Measurements from ENCODE around the gene MARK1.
A peak's percentile ranks its signal among the peaks of the same experiment; 100 is the strongest.

Gene MARK1

GRCh38 chr1:220690140-220691052, 162.5 kb downstream of the MARK1 start, which contains the start of gene C1orf115:
Gene C1orf115 (plus strand): TSS chr1:220690363. CDS start chr1:220690403, 40 bp downstream.
- DNase-seq, result peak in 32 of 56 donors; percentile 10 to 66 (median 28)

- no peak for DNase-seq
These were observed 163.2 kb downstream of the MARK1 start for GRCh38 chr1:220691053-220691684.

- no peak for DNase-seq
These were observed 164.7 kb downstream of the MARK1 start for GRCh38 chr1:220692436-220693228.

GRCh38 chr1:220694866-220695382, 167.0 kb downstream of the MARK1 start:
- no peak for DNase-seq

GRCh38 chr1:220695426-220695825, 167.5 kb downstream of the MARK1 start:
- DNase-seq, result no peak

- DNase-seq, result no peak
These were observed 168.4 kb downstream of the MARK1 start for GRCh38 chr1:220696226-220696862.

GRCh38 chr1:220696863-220697231, 168.9 kb downstream of the MARK1 start:
- peak in 11 of 56 donors; percentile 9 to 61 (median 26) for DNase-seq

GRCh38 chr1:220697326-220697725, 169.4 kb downstream of the MARK1 start:
- no peak for DNase-seq

- no peak for DNase-seq
These were observed 170.7 kb downstream of the MARK1 start for GRCh38 chr1:220698607-220699016.

- no peak for DNase-seq
These were observed 171.1 kb downstream of the MARK1 start for GRCh38 chr1:220699044-220699443.

GRCh38 chr1:220700556-220701179, 172.7 kb downstream of the MARK1 start:
- DNase-seq, result peak in 2 of 56 donors; percentile 3 to 13

GRCh38 chr1:220701974-220702373, 174.0 kb downstream of the MARK1 start:
- no peak for DNase-seq

GRCh38 chr1:220702733-220703270, 174.9 kb downstream of the MARK1 start:
- no peak for DNase-seq

GRCh38 chr1:220703305-220703704, 175.4 kb downstream of the MARK1 start:
- no peak for DNase-seq

GRCh38 chr1:220705782-220706181, 177.8 kb downstream of the MARK1 start:
- no peak for DNase-seq

GRCh38 chr1:220706480-220706879, 178.5 kb downstream of the MARK1 start:
- DNase-seq, result no peak

GRCh38 chr1:220707160-220707559, 179.2 kb downstream of the MARK1 start:
- no peak for DNase-seq

- no peak for DNase-seq
These were observed 180.3 kb downstream of the MARK1 start for GRCh38 chr1:220708244-220708643.

GRCh38 chr1:220708936-220709801, 181.2 kb downstream of the MARK1 start:
- DNase-seq, result no peak
